Glutamatergic neuron (in vitro differentiated cells): ENCODE data around the gene SMAD3. TPM values are rescaled to one million over a fixed set of nuclear protein-coding genes. Genes with fewer than 3 reads are reported as not detected.

ENCODE experiments used
- DNase-seq: peaks from one replicate; pipeline ENCODE4 v3.0.0; 2022
- H3K27ac Mint-ChIP-seq: one replicate; pipeline ENCODE4 v1.8.0; 2020; ENCODE audit warnings: mild to moderate bottlenecking, mixed read lengths, inconsistent platforms; ENCODE audit not compliant: unreplicated experiment
- H3K27me3 Mint-ChIP-seq: one replicate; pipeline ENCODE4 v1.8.0; 2020; ENCODE audit warnings: mild to moderate bottlenecking, moderate library complexity, mixed read lengths, inconsistent platforms; ENCODE audit not compliant: unreplicated experiment
- H3K36me3 Mint-ChIP-seq: one replicate; pipeline ENCODE4 v1.8.0; 2020; ENCODE audit warnings: mild to moderate bottlenecking, mixed read lengths, inconsistent platforms; ENCODE audit not compliant: unreplicated experiment
- H3K4me1 Mint-ChIP-seq: one replicate; pipeline ENCODE4 v1.8.0; 2020; ENCODE audit warnings: mild to moderate bottlenecking, low read depth, mixed read lengths, inconsistent platforms; ENCODE audit not compliant: unreplicated experiment
- H3K4me3 Mint-ChIP-seq: one replicate; pipeline ENCODE4 v1.8.0; 2020; ENCODE audit warnings: mild to moderate bottlenecking, mixed read lengths, inconsistent platforms; ENCODE audit not compliant: unreplicated experiment
- H3K9me3 Mint-ChIP-seq: one replicate; pipeline ENCODE4 v1.8.0; 2020; ENCODE audit warnings: mild to moderate bottlenecking, moderate library complexity, mixed read lengths, inconsistent platforms; ENCODE audit not compliant: unreplicated experiment
- total RNA-seq: library from RNA; stranded (reverse); fragmentation: NEBNext Ultra II Directional; extraction: Animal tissue kit (Norgen Biotek cat#: 25700); gene quantifications from one replicate; pipeline ENCODE4 v1.2.1, GENCODE V29; 2021; ENCODE audit not compliant: unreplicated experiment
- TF ChIP-seq, protein P1 (sequence below): fragments of 200-600 bp; sonication (generic); IDR thresholded peaks from one replicate; pipeline ENCODE4 v1.5.0; 2021; ENCODE audit not compliant: partially characterized antibody, unreplicated experiment

SMAD3 gene
- total RNA-seq, 1 donor from 2014 or later, result 5.0 TPM

GRCh38 chr15:67080900-67081431 is 15.6 kb downstream of the SMAD3 start:
- TF ChIP-seq, protein P1, sequence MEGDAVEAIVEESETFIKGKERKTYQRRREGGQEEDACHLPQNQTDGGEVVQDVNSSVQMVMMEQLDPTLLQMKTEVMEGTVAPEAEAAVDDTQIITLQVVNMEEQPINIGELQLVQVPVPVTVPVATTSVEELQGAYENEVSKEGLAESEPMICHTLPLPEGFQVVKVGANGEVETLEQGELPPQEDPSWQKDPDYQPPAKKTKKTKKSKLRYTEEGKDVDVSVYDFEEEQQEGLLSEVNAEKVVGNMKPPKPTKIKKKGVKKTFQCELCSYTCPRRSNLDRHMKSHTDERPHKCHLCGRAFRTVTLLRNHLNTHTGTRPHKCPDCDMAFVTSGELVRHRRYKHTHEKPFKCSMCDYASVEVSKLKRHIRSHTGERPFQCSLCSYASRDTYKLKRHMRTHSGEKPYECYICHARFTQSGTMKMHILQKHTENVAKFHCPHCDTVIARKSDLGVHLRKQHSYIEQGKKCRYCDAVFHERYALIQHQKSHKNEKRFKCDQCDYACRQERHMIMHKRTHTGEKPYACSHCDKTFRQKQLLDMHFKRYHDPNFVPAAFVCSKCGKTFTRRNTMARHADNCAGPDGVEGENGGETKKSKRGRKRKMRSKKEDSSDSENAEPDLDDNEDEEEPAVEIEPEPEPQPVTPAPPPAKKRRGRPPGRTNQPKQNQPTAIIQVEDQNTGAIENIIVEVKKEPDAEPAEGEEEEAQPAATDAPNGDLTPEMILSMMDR, result no peak
- H3K36me3 Mint-ChIP-seq, result no peaks in the 10 kb centered on the region
- no peak for DNase-seq
- no peak overlapping the region for H3K4me3 Mint-ChIP-seq
- no peak overlapping the region for H3K27ac Mint-ChIP-seq
- peaks cover 1% of the 10 kb centered on the region for H3K4me1 Mint-ChIP-seq
- H3K27me3 Mint-ChIP-seq, result no peaks in the 10 kb centered on the region
- H3K9me3 Mint-ChIP-seq, result no peaks in the 10 kb centered on the region

DNA sequence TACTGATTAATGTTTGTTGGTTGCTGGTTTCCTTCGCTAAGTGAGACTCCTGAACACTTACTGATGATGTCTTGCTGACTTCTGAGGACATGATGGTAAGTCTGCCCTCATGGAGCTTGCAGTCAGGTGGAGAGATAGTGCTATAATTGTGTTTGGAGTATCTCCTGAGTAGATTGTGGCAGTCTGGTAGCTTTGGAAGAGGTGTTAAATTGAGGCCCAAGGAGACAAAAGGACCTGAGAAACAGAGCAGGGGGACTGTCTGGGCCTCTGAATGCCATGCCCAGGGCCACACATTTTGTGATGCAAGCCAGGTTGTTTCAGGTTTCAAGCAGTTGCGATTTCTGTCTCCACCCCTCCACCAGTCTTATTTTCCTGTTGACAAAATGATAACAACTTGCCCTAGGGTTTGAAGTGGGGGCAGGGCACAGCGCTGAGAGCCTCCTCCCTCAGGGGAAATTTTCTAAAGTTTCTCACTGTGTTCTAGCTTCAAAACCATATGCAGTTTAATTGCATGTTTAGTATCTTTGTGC is 16.7 kb downstream of the SMAD3 start:
- TF ChIP-seq, protein P1, result no peak
- H3K4me3 Mint-ChIP-seq, result no peak overlapping the region
- no peak overlapping the region for H3K27ac Mint-ChIP-seq

DNA sequence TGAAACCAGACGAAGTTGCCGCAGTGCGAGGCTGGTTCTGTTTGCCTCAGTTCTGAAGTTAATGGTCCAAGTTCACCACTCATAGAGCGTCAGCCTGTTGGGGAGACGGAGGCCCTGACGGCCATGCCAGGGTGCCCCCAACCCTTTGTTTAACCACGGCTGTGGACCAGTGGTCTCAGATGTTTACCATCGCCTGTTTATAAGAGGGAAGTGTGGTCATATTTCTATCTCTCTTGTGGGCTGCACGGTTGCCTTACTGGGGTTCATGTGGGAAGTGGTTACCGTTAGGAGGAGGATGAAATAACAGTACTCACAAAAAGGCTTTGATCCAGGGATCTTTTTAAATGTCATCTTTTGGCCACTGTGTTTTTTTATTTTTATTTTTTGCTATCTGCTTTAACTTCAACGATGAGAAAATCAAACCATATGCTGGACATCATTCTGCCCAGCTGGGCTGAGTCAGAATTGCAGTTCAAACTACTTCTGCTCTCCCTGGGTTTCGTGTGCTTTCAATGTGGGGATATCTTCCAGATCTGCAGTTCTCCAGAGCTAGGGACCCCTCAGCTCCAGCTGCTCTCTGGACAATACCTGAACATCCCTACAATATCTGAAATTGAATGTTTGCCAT is 17.8 kb downstream of the SMAD3 start:
- H3K27ac Mint-ChIP-seq, result no peak overlapping the region
- TF ChIP-seq, protein P1, result no peak
- H3K4me3 Mint-ChIP-seq, result no peak overlapping the region
- peaks cover 1% of the 10 kb centered on the region for H3K9me3 Mint-ChIP-seq
- H3K4me1 Mint-ChIP-seq, result peaks cover 15% of the 10 kb centered on the region
- DNase-seq, result no peak
- H3K27me3 Mint-ChIP-seq, result no peaks in the 10 kb centered on the region
- no peaks in the 10 kb centered on the region for H3K36me3 Mint-ChIP-seq

More for the DNA sequence above, 16.7 kb downstream of the SMAD3 start:
- no peaks in the 10 kb centered on the region for H3K36me3 Mint-ChIP-seq
- peaks cover 1% of the 10 kb centered on the region for H3K9me3 Mint-ChIP-seq
- no peaks in the 10 kb centered on the region for H3K27me3 Mint-ChIP-seq
- DNase-seq, result no peak
- H3K4me1 Mint-ChIP-seq, result peaks cover 6% of the 10 kb centered on the region

GRCh38 chr15:67084561-67084960 is 19.2 kb downstream of the SMAD3 start:
- Mint-ChIP-seq H3K9me3 (peaks cover 1% of the 10 kb centered on the region), H3K27me3 (no peaks in the 10 kb centered on the region), H3K36me3 (no peaks in the 10 kb centered on the region), H3K4me1 (peaks cover 20% of the 10 kb centered on the region), H3K27ac (no peak overlapping the region), H3K4me3 (no peak overlapping the region)
- no peak for DNase-seq
- TF ChIP-seq, protein P1, result no peak

GRCh38 chr15:67085237-67085817 is 19.9 kb downstream of the SMAD3 start:
- Mint-ChIP-seq H3K27ac (no peak overlapping the region), H3K36me3 (no peaks in the 10 kb centered on the region), H3K27me3 (no peaks in the 10 kb centered on the region), H3K4me1 (peaks cover 22% of the 10 kb centered on the region), H3K9me3 (peaks cover 1% of the 10 kb centered on the region), H3K4me3 (no peak overlapping the region)
- DNase-seq, result no peak
- TF ChIP-seq, protein P1, result no peak
